ENCODE measurements around the gene SCN9A. TPM values are rescaled to one million over a fixed set of nuclear protein-coding genes. Genes with fewer than 3 reads are reported as not detected.

Gene SCN9A
- total and polyA plus RNA-seq, 9 of the 15 experiments (the other 6 are each of a cell fraction or from before 2014, with no cell fraction given) = 1.4 to 22.8 (median 7.1) TPM

GRCh38 chr2:166417669-166418068 lies 41.9 kb upstream of the SCN9A start:
- no peak overlapping the region for H3K4me2 ChIP-seq (ENCODE audit: insufficient read depth, low read length)
- no peak overlapping the region for H3K9ac ChIP-seq (ENCODE audit: insufficient read depth in 1 of 2, low read depth in 2 of 2, low read length in 2 of 2)
- POLR2A ChIA-PET = interaction anchor here (0.8 to 1.0 kb wide), 2 partner anchors 465 to 1631 kb away, joined by 3 to 4 read pairs; partner anchors contain the start of gene TTC21B
- H3K79me2 ChIP-seq (ENCODE audit: control insufficient read depth, insufficient read depth, low read length) = no peaks in the 10 kb centered on the region
- FAIRE-seq = peak; percentile 80
- no peaks in the 10 kb centered on the region for H3K9me1 ChIP-seq (ENCODE audit: control insufficient read depth, insufficient read depth, low read length)
- H2AFZ ChIP-seq (ENCODE audit: low read depth, low read length) = no peak overlapping the region
- no peaks in the 10 kb centered on the region for H3K27me3 ChIP-seq (ENCODE audit: control insufficient read depth in 2 of 2, insufficient read depth in 2 of 2, low read length in 2 of 2)
- WGBS (ENCODE audit: insufficient coverage, low coverage, missing lambda C conversion rate) = 55% methylated on average over 2 of the region's 2 CpGs
- no peaks in the 10 kb centered on the region for H3K4me1 ChIP-seq (replicated peaks in 1 of 2; ENCODE audit: control insufficient read depth in 2 of 2, insufficient read depth in 2 of 2, low read length in 2 of 2)
- in situ Hi-C loops (cut with MboI) (loop anchor here (10.0 to 25.0 kb wide), 2 partner anchors 233 to 480 kb away; no protein-coding TSS in a partner anchor), intact Hi-C loops (cut with micrococcal nuclease) (loop anchor here (2.0 to 5.0 kb wide), 4 partner anchors 99 to 1425 kb away; no protein-coding TSS in a partner anchor)
- no peaks in the 10 kb centered on the region for H4K20me1 ChIP-seq (replicated peaks; ENCODE audit: control insufficient read depth, insufficient read depth, low read length)
- H3K27ac ChIP-seq (ENCODE audit: extremely low read depth, low read depth, low read length) = no peak overlapping the region
- CTCF ChIA-PET (ENCODE audit: low intra/inter-chr PET ratio) = interaction anchor here (3.5 kb wide), 1 partner anchor 238 kb away, joined by 19 read pairs; no protein-coding TSS in a partner anchor
- no peaks in the 10 kb centered on the region for H3K9me3 ChIP-seq (replicated peaks; ENCODE audit: control insufficient read depth, insufficient read depth, low read depth, low read length)
- peak in 2 of 4 experiments; percentile 31 to 67 for DNase-seq (ENCODE audit: extremely low read depth in 1 of 4, low spot score in 3 of 4)
- peak; percentile 81 for ATAC-seq
- no TSS peak for BruUV-seq (replicated peaks)
- no peaks in the 10 kb centered on the region for H3K36me3 ChIP-seq (ENCODE audit: control insufficient read depth, insufficient read depth, low read length)
- H3K4me3 ChIP-seq = no peak overlapping the region
- no peak for TF ChIP-seq ZNF561 (CRISPR knock-in tag; conservative IDR thresholded peaks at IDR 0.05)
- no peak for TF ChIP-seq ATF1 (CRISPR knock-in tag; IDR thresholded peaks at IDR 0.05)
- 0 out of 2 replicates have a peak, but pooled peaks have one; percentile 16 for TF ChIP-seq ATF1 (tag; IDR thresholded peaks at IDR 0.05)
- peak; percentile 30 to 52 for TF ChIP-seq RAD21 (CRISPR knock-in tag; conservative IDR thresholded peaks at IDR 0.05 in 1 of 2, IDR thresholded peaks at IDR 0.05 in 1 of 2)
- TF ChIP-seq CREM (IDR thresholded peaks at IDR 0.05; ENCODE audit: low read depth) = peak; percentile 79; the same call in 1 of the 2 replicates
- TF ChIP-seq, protein P1, sequence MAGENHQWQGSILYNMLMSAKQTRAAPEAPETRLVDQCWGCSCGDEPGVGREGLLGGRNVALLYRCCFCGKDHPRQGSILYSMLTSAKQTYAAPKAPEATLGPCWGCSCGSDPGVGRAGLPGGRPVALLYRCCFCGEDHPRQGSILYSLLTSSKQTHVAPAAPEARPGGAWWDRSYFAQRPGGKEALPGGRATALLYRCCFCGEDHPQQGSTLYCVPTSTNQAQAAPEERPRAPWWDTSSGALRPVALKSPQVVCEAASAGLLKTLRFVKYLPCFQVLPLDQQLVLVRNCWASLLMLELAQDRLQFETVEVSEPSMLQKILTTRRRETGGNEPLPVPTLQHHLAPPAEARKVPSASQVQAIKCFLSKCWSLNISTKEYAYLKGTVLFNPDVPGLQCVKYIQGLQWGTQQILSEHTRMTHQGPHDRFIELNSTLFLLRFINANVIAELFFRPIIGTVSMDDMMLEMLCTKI (IDR thresholded peaks at IDR 0.05; ENCODE audit: partially characterized antibody) = no peak
- TF ChIP-seq HIVEP1 (CRISPR knock-in tag; IDR thresholded peaks at IDR 0.05) = no peak
- TF ChIP-seq, protein P2, sequence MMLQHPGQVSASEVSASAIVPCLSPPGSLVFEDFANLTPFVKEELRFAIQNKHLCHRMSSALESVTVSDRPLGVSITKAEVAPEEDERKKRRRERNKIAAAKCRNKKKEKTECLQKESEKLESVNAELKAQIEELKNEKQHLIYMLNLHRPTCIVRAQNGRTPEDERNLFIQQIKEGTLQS (IDR thresholded peaks at IDR 0.05) = peak; percentile 42; the same call in 1 of the 2 replicates
- TF ChIP-seq, protein P2 (CRISPR knock-in tag; conservative IDR thresholded peaks at IDR 0.05) = no peak
- TF ChIP-seq, protein P3, sequence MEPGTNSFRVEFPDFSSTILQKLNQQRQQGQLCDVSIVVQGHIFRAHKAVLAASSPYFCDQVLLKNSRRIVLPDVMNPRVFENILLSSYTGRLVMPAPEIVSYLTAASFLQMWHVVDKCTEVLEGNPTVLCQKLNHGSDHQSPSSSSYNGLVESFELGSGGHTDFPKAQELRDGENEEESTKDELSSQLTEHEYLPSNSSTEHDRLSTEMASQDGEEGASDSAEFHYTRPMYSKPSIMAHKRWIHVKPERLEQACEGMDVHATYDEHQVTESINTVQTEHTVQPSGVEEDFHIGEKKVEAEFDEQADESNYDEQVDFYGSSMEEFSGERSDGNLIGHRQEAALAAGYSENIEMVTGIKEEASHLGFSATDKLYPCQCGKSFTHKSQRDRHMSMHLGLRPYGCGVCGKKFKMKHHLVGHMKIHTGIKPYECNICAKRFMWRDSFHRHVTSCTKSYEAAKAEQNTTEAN (CRISPR knock-in tag; IDR thresholded peaks at IDR 0.05) = no peak
- TF ChIP-seq, protein P4, sequence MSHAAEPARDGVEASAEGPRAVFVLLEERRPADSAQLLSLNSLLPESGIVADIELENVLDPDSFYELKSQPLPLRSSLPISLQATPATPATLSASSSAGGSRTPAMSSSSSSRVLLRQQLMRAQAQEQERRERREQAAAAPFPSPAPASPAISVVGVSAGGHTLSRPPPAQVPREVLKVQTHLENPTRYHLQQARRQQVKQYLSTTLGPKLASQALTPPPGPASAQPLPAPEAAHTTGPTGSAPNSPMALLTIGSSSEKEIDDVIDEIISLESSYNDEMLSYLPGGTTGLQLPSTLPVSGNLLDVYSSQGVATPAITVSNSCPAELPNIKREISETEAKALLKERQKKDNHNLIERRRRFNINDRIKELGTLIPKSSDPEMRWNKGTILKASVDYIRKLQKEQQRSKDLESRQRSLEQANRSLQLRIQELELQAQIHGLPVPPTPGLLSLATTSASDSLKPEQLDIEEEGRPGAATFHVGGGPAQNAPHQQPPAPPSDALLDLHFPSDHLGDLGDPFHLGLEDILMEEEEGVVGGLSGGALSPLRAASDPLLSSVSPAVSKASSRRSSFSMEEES (CRISPR knock-in tag; IDR thresholded peaks at IDR 0.05) = no peak
- TF ChIP-seq CREB1 (IDR thresholded peaks at IDR 0.05) = no peak
- TF ChIP-seq CREB1 (CRISPR knock-in tag; IDR thresholded peaks at IDR 0.05) = peak; percentile 37; the same call in 1 of the 2 replicates
- peak; percentile 45; the same call in 1 of the 2 replicates for TF ChIP-seq JUND (IDR thresholded peaks at IDR 0.05; ENCODE audit: borderline replicate concordance, low read depth, low read length)
- peak; percentile 29; the same call in 2 of the 3 replicates for TF ChIP-seq JUND (tag; IDR thresholded peaks at IDR 0.05; ENCODE audit: borderline replicate concordance, low read depth, low read length)
- no peak for TF ChIP-seq FOXJ3 (CRISPR knock-in tag; IDR thresholded peaks at IDR 0.05)
